Daoy (cell line): ENCODE results near the gene GSTA4. TPM values are rescaled to one million over a fixed set of nuclear protein-coding genes. Genes with fewer than 3 reads are reported as not detected.

Experiments used
- DNase-seq: peaks from one replicate; pipeline ENCODE4 v3.0.0-alpha.2; 2015; ENCODE audit warnings: low read depth
- total RNA-seq: library from RNA; depleted of rRNA; stranded (reverse); fragments of >200 nt; shearing (Covaris generic); gene quantifications from 2 replicates; pipeline ENCODE4 v1.2.3, GENCODE V29; 2014; rRNA removed

Gene GSTA4, protein sequence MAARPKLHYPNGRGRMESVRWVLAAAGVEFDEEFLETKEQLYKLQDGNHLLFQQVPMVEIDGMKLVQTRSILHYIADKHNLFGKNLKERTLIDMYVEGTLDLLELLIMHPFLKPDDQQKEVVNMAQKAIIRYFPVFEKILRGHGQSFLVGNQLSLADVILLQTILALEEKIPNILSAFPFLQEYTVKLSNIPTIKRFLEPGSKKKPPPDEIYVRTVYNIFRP
- total RNA-seq = 15.5 and 17.4 TPM in 2 replicates

DNA sequence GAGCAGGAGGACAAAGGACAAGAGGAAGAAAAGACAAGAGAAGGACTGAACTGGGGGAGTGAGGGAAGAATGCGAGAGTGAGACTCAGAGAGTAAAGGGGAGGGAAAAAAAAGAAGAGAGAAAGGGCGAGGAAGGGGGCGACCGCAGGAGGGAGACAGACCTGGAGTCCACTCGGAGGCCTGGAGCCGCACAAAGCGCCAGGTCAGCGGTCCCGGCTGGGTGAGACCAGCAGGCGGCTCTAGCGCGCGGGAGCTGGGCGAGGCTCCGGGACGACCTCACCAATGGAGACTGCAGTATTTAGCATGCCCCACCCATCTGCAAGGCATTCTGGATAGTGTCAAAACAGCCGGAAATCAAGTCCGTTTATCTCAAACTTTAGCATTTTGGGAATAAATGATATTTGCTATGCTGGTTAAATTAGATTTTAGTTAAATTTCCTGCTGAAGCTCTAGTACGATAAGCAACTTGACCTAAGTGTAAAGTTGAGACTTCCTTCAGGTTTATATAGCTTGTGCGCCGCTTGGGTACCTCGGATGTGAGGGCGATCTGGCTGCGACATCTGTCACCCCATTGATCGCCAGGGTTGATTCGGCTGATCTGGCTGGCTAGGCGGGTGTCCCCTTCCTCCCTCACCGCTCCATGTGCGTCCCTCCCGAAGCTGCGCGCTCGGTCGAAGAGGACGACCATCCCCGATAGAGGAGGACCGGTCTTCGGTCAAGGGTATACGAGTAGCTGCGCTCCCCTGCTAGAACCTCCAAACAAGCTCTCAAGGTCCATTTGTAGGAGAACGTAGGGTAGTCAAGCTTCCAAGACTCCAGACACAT, at the start of gene GSTA4:
TSS of gene GSTA4 (minus strand) at position 196 of the 824 bp plus-strand sequence. CDS start 1,041 bp downstream, outside the sequence.
- DNase-seq = peak; percentile 100

DNA sequence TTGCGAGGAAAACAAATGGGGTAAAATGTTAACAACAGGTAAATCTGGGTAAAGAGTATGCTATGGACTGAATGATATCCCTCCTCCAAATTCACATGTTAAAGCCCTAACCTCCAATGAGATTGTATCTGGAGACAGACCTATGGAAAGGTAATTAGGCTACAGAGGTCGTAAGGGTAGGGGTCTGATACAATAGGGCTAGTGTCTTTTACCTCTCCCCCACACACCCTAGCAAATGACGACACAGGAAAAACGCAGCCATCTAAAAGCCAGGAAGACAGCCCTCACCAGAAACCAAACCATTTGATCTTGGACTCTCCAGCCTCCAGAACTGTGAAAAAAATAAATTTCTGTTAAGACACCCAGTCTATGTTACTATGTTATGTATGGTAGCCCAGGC, 49.5 kb upstream of the GSTA4 start:
- no peak for DNase-seq

DNA sequence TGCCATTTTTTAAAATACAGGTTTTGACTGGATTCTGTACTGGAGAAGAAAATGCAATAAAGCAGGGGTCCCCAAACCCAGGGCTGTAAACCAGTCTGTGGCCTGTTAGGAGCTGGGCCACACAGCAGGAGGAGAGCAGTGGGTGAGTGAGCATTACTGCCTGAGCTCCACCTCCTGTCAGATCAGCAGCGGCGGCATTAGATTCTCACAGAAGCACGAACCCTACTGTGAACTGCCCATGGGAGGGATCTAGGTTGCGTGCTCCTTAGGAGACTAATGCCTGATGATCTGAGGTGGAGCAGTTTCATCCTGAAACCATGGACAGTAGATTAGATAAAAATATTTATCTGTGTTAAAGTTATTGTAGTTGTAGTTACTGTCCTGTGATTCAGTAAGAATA, 49.0 kb upstream of the GSTA4 start:
- DNase-seq = peak; percentile 85

DNA sequence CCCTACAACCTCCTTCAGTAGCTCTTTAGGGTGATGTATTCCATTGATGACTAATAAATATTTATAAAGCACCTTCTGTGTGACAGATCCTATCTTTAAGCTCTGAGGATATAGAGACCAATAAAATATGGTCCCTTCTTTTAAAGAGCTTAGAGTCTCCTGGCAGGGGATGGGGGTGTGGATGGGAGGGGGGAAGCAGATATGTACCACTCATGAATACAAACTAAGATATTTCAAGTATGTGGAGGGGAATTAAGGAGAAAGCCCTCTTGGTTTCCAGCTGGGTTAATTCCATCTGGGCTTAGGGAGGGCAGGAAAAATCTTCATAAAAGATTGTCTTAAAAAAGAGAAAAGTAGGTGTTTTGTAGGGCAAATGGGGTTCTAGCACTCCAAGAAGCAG, 48.5 kb upstream of the GSTA4 start:
- peak; percentile 62 for DNase-seq

DNA sequence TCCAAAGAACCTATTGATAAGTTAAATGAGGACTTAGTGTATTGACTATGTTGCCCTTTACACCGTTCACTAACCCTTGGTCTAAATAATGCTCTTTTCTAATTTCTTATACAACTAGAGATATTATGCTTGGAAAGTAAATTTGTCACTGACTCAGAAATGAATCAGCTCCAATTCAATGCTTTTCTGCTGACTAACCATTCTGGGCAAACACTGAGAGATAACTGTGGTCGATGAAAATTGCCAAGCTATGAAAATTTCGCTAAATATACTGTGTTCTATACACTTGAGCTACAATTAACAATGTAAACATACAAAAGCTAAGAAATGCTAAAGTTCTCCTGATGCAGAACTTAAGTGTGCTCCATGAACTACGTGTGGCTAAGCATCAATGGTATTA, 47.0 kb upstream of the GSTA4 start:
- peak; percentile 85 for DNase-seq

DNA sequence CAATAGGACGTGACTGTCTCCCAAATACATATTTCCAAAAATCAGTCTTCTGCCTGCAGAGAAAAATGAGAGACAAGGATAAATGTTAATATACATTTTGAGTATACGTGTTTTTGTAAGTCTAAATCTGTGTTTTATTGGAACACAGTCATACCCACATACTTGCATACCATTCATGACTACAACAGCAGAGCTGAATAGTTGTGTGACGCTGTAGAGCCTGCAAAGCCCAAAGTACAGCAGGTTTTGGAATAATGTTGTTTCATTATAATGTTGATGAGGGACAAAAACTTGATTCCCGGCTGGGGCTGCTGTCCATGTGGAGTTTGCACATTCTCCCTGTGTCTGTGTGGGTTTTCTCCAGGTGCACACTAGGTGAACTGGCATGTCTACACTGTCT, 46.3 kb upstream of the GSTA4 start:
- no peak for DNase-seq

DNA sequence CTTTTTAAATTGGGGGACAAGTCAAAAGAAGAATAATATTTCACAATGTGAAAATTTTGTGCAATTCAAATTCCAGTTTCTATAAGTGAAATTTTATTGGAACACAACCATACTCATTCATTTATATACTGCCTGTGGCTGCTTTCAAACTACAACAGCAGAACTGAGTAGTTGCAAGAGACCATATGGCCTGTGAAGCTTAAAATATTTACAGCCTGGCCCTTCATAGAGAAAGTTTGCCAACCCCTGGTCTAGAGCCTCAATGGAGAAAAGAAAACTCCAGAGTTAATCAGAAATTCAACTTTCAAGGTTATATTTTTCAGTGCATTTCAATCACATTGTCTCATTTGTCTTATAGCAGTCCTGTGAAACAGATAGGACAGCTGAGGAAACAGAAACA, 43.5 kb upstream of the GSTA4 start:
- DNase-seq = no peak

DNA sequence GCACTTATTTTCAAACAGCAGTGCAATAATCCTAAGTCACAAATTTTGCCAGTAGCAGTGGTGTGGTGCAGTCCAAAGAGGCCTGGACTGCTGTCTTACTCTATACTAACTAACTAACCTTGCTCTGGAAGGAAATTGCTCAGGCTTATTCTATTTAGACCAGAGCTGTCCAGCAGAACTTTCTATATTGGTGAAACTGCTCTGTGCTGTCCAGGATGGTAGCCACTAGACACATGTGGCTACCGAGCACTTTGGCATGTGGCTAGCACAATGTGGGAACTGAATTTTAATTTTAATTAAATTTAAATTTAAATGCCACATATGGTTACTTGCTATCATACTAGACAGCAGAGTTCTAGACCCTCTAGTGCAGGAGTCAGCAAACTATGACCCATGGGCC, 43.1 kb upstream of the GSTA4 start:
- DNase-seq = no peak

DNA sequence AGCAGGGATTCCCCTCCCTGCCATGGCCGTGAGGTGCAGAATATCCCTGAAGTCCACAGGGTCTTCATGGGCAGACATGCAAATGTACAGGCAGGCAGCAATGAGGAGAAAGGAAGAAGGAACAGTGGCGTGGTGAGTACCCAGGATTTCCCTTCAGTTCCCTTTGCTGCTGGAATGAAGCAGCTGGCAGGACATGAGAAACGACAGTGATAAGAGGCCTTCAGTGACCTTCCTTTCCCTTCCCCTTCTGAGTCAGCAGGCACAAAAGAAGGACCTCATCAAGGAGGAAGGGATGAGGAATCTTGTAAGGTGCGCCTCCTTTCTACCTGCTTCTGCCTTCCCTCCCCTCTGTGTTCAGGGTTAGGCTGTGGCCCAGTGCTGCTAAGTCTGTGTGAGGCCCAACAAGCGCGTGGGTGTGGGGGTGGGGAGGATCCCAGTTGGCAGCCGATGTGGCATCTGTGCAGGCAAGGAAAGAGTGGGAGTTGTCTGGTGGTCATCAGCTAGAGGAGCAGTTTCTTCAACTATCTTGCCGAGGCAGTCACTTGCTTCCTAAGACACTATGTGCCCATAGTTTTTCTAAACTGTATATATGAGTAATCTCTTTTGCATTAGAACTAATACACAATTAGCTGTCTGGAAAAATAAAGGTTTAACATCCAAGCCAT, 40.6 kb upstream of the GSTA4 start:
- DNase-seq = no peak

DNA sequence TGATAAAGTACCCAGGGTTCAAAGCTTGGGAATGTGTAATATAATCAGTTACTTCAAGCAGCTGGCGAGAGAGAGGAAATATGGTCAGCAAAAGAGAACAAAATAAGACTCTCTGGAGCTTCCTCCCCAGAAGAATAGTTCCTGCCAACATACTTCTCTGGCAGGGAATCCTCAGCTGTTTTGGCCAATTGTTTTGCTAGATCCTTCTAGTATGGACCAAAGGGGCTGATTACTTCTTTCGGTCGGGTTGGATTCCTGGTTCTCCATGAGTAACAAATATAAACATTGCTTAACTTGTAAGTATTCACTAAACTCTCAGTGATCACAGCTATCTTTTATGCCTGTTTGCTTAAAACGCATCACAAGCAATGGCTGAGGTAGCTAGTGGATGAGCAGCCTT, 38.7 kb upstream of the GSTA4 start:
- DNase-seq = no peak

DNA sequence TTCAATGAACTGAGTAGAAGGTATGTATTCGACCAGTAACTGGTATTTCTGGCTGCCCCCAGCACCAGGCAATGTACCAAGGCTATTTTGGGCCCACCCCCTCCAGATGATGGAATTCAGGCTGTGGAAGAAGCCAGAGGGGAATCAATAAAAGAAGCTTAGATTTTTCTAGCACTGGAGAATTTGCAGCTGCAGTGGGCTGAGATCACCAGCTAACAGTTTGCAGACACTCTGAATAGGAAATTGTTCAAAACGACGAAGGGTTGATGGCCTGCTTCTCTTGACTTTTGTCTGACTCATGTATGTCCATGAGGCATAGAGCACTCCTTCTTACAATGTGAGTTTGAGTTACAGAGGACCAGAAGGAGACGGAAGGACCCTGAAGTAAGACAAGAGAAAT, 37.8 kb upstream of the GSTA4 start:
- DNase-seq = no peak

DNA sequence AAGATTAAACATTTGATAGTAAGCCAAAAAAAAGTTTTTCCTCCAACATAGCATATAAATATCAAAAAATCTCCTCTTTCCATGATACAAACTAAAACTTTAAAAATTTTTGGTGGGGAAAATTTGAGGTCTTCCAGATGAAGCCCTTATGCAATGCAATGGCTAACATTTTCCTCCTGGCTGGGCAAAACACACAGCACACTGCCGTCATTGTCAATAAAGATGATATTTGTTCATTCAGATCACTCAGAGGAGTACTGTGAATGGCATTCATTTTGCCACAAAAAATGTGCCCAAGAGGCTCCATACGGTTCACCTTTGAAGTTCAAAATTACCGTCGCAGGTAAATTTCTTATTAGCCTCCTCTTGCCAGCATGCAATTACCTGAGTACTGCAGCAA, 36.2 kb upstream of the GSTA4 start:
- DNase-seq = no peak

DNA sequence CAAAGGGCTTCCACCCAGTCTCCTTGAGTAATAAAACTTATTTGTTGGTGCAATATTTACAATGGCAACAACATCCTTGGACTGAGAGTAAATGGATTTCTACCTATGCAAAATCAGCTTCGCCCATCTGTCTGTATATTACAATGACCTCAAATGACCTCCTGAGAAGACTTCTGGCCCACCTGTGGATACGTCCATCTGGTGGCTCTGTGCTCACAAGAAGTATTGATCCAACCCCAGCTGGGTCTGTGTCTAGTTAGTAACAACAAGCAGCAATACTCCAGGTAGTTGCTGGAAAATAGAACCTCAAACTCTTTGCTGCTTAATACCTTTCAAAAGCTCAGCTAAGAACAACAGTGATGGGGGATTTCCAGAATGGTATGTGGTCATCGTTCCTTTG, 34.7 kb upstream of the GSTA4 start:
- DNase-seq = no peak

DNA sequence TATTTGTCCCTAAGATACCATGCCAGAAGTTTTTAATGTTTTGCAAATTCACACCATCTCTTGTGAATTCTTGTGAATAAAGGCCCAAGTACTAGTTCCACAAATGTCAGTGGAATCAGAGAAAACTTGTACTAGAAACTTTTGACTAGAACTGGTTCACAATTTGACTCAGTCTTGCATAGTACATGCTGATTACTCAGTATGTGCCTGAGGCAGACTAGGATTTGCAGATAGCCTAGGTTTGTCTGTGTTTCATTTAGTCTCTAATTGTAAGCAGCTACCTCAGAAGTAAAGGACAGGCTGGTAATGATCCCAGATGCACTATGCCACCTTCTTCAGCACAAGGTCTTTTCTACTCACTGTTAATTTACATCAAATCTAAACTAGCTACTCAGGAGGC, 34.2 kb upstream of the GSTA4 start:
- DNase-seq = no peak

DNA sequence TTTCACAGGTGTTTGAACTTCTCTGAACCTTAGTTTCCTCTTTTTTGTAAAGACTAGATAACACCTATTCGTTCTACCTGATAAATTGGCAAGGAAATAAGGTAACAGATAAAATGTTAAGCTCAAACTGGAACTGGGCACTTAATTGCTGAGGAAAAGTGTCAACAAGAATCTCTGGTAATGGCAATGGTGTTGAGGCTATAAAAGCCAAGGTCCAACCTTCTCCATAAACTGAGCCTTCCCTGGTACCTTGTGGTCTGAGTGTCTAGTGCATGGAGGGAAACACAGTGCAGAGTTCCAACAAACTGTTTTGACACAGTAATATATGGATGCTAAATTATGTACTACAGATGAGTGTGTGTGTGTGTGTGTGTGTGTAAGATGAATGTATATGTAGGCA, 33.4 kb upstream of the GSTA4 start:
- DNase-seq = no peak

DNA sequence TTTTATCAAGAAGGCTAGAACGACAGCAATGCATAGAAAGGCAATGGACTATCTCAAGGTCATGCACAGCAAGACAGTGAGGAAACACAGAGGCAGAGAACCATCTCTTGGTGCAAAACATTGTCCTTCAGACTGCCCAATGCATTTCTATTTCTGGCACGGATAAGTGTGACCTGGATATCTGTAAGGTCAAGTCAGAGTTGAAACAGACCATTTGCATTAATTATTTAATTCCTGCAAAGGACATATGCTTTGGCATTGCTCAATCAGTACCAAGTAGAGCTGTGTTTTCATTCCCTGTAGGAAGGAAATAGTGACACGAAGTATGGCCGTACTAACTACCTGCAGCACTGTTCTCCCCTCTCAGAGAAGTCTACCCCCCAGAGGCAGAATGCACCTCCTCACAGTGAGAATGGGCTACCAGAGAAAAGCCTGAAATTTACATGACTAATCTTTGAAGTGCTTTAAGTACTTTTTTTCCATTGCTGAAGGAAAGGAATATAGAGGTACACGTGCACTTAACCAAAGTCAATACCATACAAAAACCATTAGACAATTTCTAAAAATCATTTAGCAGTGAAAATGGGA, 32.1 kb upstream of the GSTA4 start:
- DNase-seq = no peak

DNA sequence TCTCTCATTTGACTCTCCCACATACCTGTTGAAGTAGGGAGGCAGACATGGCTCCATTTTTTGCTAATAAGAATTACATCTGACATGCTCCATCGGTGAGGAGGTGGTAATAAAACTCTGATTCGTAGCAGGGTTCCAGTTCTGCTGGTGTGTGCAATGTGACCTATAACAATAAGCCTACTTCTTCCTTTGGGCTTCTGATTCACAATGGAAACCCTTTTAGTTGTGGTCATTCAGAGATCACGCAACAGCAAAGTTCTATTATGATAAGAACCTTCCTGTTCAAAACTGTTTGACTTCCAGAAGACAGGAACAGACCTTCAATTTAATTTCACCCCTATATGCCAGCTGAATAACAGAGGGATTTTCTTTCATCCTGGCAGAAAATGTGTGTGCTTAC, 31.4 kb upstream of the GSTA4 start:
- DNase-seq = no peak

DNA sequence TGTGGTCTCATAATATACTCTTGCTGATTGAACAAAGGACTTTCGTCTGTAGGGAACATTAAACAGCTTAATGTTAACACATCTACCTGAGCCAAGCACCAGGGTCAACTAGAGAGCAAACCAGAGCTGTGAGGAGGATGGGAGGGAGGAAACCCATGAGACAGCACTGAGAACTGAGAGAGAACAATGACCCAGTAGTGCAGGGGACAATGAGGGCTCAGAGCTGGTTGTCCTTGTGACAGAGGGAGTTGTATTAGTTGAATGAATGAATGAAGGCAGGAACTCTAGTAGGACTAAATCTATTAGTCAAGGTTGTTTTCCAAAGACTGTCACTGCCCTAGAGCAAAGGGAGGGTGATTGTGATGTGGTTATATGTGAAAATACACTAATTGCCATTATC, 28.2 kb upstream of the GSTA4 start:
- no peak for DNase-seq

DNA sequence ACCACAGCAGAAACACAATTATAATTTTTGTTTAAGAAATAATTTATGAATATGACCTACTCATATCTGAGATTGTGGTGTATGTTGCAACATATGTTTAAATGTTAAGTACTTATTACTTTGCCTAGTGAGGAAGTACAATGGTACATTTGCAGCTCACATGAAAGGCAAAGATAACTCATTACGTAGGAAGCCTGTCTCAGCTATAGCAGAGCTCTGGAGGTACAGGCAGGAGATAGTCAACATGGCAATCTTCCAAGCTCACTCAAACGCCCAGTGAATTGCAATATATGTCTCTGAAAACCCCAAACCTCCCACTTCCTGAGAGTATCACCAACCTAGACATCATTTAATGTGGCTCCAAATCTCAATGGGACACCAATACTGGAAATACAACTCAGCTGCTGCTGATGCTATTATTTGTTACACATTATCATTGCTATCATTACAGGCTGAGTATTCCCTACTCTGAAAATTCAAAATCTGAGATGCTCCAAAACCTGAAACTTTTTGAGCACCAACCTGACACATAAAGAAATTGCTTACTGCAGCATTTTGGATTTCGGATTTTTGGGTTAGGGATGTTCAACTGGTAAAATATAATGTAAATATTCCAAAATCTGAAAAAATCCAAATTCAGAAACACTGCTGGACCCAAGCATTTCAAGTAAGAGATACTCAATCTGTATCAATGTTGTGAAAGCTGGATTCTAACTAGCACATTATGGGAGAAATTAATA, 25.1 kb upstream of the GSTA4 start:
- no peak for DNase-seq

DNA sequence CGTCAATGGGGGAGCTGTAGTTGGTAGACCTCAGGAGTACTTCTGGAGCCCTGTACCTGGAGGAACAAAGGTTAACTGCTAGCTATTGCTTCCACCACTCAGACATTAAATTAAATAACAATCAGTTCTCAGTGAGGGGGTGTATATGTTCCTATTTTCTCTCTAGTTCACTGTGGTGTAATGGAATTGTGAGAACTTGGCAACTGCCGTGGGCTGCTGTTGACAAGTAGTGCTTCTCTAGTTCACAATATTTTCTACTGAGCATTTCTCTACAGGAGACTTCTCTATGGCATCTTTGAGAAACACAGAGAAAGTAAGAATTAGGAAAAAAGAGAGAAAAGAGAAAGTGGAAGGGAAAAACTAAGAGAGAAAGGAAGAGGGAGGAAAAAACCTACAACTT, 23.4 kb upstream of the GSTA4 start:
- no peak for DNase-seq

DNA sequence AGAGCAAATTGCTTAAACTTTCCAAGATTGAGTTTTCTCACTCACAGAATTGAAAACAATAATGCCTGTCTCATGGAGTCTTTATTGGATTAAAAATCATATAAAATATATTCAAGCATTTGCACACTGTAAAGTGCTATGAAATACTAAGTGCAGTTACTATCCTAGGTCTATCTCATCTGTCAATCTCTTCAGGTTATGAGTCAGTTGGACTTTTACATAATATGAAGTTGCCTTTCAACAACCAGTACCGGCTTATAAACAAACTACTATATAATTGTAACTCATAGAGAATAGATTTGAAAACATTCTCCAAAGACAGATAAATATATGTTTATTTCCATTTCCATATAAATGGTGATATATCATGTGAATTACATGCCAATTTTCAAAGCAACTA, 20.4 kb upstream of the GSTA4 start:
- DNase-seq = no peak

DNA sequence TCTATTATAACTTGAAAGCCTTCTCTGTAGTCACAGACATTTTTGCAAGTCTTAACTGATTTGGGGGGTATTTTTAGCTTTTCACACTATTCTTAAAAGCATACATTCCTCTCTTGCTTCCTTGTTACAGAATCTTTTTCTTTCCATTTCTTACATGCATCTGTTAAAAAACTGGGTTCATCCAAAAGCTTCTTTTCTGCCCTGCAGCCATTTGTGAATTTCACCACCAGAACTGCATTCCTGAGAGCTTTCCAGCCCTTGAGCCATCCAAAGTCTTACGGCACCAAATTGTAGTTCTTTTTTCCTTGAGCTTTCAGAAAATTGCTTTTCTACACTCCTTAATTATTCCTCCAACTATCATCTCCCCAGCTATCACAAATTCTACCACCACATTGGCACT, 19.7 kb upstream of the GSTA4 start:
- no peak for DNase-seq
